Middle frontal gyrus (tissue), 1 donor: ENCODE data around the gene SESN3.
"Not testable (repeated sequence)": the region's sequence is repeated elsewhere in the genome, so short reads cannot be mapped to it uniquely, and the experiment has no call there.

Source experiments
- DNase-seq: peaks from one replicate; pipeline ENCODE4 v3.0.0-alpha.2; 2015; ENCODE audit warnings: low spot score; ENCODE audit errors: extremely low spot score

SESN3 gene

DNA sequence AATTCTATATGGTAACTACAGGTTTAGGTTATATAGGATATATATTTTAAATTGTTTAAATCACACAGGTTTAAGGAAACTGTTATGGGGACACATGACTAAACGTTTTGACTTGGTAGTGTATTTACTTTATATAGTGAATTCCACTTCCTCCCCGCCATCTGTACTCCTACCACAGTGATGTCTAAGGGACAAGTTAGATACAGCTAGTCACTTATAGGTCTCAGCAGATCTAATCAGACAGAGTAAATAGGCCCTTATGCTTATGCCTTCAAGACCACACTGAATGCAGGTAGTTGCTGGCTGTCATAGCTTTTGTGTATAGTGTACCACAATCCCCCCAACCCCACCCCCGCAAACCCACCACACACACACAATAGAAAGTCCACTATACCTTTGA is 8.2 kb downstream of the SESN3 start:
- DNase-seq: no peak

DNA sequence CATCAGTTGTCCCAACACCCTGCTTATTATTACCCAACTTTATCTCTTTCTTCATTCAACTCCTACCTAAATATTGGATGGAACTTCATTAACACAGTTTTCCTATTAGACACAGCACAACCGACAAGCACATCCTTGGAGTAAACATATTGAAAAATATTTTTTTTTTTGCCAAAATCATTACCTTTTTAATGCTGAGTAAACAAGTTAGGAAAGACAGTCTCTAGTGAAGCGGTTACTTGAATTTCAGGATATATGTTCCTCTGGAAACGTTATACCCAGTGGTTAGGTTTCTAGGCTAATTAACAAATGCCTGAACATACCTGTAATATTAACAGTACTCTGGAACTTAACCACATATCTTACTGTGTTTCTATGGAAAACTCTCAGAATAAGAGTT is 11.4 kb downstream of the SESN3 start:
- no peak for DNase-seq

DNA sequence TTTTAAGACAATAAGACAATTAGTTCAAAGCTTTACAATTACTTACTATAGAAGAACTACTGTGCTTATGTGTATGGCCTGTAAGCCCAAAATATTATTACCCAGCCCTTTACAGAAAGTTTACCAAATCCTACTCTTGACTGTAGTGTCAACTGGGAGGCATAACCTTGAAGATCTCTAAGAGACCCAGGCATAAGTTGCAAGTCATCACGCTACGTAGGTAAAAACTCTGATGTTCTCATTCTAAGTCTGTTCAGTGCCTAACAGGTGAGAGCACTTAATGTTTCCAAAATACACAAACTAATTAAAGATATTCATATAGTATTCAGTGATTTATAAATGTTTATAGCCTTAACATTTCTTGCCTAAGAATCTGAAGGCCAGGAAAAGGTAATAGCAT is 12.9 kb downstream of the SESN3 start:
- no peak for DNase-seq

DNA sequence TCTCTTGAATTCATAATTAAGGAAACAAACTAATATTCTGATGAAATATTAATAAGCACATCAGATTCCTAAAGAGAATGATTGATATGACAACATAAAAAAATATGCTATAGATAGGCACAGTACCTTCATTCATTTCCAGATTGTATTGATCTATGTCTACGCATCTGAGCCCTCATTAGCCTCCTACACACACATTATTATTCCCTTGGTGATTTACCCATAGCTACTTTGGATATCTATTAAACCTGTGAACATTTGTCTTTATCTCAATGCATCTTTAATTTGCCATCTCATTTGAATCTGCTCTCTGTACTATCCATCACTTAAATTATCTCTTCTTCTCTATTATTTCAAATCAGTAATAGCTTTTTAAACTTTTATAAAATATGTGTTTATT is 18.4 kb downstream of the SESN3 start:
- no peak for DNase-seq

DNA sequence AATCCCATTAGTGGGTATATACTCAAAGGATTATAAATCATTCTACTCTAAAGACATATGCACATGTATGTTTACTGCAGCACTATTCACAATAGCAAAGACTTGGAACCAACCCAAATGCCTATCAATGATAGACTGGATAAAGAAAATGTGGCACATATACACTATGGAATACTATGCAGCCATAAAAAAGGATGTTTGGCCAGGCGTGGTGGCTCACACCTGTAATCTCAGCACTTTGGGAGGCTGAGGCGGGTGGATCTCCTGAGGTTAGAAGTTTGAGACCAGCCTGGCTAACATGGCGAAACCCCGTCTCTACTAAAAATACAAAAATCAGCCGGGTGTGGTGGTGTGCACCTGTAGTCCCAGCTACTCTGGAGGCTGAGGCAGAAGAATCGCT is 21.5 kb downstream of the SESN3 start:
- DNase-seq: not testable (repeated sequence)

DNA sequence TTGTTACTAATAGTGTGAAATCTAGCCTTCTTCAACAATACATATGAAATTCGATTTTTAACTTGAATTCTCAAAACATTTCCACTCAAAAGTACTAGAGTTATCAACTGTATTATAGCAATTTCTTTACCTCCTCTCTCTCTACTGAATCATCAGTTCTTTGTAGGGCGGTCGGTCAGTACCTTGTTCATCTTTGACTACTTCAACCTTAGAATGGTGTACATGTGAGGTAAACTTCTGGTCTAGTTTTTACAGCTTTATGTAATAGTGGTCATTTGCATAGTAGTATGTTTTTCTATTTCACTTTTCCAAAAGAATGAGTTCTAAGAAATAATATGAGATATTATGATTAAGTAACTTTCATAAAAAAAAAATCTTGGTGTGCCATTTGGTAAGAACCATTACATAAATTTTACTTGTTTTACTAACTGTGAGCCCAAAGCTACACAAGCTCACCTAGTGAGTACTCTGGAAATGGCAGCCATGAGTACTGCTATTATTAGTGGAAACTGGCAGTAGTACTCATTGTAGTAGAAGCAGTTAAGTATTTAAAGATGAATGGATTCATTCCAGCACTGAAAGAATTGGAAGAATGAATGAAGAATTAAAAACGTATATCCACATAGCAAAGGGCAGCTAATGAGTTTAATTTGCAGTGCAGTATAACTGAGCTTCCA is 30.1 kb downstream of the SESN3 start:
- DNase-seq: no peak

DNA sequence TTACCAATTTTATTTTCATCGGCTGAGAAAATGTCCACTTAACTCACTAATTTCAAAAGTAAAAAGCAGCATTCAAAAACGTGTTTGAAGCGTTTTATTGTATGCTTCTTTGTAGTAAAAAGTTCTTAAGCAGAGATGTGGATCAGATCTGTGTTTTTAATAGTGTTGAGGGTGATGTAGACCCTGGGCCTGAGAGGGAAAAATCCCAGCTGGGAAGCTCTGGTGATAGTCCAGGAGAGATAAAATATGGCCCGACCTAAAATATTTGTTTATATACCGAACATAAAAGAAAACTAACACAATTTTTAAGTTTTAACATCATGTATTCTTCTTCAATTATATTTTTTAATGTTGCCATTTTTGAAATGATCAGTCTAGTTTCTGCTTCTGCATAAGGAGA is 35.2 kb downstream of the SESN3 start:
- DNase-seq: no peak

DNA sequence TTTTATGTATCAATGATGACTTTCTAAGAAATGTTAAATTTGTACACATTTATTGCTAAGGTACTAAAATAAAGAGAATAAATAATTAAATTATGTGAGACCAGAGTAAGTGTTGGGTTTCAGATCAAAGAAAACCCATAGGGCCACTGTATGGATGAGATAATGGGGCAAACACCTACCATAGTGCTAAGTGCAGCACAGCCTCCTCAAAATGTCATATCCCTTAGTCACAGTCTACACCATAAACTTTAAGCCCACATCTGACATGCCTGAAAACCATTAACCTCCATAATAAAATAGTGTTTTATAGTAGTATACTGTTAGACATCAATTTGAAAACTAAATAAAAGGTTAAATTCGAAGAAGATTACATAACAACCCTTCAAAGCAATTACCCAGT is 37.5 kb downstream of the SESN3 start:
- no peak for DNase-seq

DNA sequence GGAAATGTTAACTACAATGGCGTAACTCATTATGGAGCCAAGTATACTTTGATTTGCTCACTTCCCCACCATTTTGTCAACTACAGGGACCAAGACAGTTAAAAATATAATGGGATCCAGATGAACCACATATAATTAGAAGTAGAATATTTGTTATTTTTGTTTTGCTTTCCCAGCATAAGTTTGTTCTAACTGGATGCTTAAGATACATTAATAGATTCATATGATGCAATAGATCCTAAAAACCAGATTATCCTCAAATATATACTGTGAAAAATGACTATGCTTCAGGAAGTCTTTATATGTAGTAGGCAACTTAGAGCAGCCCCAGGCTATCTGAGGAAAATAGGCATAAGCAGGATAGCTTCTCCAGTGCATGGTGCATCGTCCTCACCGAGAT is 38.3 kb downstream of the SESN3 start:
- DNase-seq: no peak

DNA sequence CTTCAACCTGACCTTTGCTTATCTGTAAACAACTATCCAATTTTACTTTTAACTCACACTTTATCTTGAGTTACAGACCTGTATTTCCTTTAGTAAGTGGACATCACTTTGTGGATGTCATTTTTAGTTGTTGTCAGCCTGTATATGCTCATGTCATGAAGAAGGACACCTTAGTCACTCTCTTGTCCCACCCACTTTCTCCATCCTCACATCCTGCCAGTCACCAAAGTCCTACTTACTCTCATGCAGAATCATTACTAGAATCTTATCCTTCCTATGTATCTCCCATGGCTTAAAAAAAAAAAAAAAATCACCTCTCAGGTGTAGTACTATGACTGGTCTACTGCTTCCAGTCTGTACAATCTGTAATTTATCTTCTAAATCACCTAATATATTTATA is 43.3 kb downstream of the SESN3 start:
- DNase-seq: no peak

DNA sequence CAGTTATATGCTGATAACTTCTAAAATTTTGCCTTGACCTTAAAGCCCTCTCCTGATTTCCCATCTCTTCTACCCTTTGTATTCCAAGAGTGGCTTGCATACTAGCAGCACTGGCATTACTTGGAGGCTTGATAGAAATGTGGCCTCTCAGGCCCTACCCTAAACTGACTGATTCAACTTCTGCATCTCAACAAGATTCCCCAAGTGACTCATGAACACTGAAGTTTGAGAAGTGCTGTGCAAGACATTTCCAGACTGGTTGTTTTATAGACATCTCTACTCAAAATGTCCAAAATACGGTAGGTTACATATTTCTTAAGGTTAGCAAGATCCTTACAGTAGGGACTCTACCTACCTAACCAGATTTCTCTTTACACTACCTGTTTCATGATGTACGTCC is 48.6 kb downstream of the SESN3 start:
- no peak for DNase-seq

DNA sequence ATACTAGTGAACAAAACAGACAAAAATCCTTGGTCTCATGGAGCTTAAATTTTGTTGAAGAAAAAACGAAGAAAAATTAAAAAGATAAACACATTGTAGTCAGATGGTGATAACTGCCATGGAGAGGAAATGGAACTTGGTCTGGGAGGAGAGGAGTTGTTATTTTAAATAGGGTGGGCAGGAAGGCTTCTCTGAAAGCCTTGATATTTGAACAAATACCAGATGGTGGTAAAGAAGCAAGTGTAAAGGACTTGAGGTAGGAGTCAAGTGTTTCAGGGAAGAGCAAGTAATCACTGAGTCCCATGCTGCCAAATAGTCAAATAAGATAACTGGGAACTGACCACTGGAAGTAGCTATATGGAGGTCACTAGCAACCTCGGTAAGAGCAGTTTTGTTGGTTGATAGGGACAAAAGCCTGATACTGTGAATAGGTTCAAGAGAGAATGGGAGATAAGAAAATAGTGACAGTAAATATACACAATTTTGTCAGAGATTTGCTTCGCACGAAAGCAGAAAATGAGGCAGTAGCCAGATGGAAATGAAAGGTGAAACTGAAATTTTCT is 55.1 kb downstream of the SESN3 start:
- DNase-seq: no peak

DNA sequence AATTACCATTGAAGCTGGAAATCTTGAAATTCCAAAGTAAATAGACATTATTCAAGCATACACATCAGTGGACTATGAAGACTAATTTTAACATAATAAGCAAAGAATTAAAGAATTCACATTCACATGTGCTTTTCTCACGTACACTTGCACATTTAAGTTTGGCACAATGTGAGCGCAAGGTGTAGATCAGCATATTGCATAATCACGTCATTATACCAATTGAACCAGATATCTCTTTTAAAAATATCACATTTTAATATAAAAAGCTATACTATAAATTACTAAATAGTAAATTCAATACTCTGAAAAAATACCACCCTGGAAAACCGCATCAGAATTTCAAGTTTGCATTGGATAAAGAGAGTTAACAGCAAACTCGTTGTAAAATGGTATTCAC is 60.7 kb downstream of the SESN3 start:
- no peak for DNase-seq

DNA sequence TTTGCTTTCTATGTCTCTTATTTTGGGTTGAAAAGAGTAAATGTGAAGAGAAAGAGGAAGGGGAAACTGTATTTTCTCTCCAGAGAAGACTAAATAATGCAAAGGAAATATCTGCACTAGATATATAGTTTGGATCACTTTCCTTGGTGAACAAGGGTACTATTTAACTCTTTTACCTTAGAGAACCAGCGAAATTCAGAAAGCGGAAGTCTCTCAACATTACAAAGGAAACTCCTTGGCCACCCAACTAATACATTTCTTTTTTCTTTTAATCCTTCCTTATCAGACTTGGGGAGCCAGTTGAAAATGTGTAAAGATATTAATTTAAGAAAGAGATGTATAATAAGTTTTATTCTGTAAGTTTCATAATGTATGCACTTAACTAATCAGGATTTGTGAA is 64.2 kb downstream of the SESN3 start:
- no peak for DNase-seq

DNA sequence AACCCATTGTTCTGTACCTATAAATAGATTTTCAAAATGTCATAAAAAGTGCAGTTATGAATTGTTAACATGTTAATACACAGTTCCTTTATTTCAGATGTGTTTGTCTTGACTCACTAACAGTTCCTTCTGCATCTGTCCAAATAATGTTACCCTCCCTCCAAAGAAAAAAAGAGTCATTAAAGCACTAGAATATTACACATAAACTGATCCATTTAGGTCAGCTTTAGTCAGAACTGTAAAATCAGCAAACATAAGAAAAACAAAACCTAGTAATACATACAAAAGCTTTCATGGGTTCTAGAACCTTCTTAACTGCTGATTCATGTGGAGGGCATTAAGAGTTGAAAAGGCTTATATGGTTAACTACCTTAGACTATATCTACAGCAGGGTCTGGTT is 65.4 kb downstream of the SESN3 start:
- no peak for DNase-seq

DNA sequence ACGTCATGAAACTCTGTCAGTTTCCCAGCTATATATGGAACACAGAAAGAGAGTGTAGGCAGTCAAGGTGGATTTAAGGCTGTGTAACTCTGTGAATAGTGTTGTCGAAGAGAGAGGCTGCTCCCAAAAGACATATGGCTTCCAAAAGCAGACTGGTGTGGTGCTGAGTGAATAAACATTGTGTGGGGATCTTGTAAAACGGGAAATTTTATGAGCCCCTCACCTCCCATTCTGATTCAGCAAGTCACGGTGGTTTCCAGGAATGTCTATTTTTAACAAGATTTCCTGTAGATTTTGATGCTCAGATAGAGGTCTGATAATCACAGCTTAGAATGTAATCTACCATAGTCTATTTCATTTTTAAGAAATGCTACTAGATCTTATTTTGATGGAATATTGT is 67.9 kb downstream of the SESN3 start:
- no peak for DNase-seq

DNA sequence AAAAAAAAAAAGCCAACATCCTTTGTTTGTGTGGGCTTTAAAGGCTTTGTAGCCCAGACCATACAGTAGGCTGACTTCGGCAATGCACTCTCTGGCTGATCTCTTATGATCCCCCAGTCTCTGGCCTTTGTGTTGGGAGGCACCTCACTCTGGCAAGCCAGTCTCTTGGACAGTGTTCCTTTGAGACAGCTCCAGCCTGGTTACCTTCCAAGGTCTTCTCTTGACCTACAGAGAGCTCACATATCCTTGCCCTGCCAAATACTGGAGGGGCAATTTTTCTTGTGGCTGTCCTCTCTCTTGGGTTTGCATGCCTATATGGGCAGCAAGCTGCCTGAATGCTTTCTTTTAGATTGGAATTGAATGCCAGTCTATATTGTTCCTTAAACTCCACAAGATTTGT is 69.8 kb downstream of the SESN3 start:
- DNase-seq: no peak

DNA sequence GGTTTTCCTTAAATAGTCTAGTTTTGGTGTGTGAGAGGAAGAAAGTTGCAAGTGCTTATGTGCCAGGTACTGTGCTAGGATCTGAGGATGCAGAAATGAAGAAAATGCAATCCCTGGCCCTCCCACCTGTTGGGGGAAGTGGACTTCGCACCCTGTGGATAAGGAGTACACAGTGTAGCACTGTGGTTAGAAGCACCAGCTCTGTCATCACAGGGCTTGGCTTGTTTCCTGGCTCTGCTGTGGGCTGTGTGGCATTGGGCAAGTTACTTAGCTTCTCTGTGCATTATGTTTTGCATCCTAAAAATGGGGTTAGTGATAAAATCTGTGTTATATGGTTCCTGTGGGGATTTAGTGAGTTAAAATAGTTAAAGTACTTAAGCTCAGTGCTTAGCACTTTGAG is 73.2 kb downstream of the SESN3 start:
- DNase-seq: no peak

DNA sequence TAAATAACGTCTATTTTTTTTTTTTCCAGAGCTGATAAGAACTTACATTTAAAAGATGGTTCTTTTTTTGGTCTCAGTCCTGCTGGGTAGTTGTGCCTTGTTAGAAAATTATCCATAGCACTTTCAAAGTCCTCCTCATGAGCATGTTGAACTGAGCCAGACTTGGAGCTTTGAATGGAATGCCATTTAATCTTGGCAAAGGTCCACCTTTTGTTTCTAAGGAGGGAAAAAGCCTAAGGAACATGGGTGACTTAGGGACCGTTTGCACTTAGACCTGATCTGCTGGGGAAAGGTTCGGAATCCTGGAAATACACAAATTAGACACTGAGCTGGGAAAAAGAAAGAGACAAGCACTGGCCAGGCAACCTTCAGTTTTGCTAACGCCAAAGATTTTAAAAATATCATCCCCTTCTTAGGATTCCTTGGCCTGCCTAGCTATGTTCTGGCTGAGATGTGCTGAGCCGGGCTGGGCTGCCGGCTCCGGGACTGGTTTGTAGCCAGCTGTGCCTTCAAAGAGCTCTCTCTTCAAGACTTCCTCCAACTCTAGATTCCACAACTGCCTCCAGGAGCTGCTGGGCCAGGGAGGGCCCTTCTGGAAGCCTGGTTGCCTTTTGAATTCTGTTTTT is 74.0 kb downstream of the SESN3 start:
- DNase-seq: no peak

DNA sequence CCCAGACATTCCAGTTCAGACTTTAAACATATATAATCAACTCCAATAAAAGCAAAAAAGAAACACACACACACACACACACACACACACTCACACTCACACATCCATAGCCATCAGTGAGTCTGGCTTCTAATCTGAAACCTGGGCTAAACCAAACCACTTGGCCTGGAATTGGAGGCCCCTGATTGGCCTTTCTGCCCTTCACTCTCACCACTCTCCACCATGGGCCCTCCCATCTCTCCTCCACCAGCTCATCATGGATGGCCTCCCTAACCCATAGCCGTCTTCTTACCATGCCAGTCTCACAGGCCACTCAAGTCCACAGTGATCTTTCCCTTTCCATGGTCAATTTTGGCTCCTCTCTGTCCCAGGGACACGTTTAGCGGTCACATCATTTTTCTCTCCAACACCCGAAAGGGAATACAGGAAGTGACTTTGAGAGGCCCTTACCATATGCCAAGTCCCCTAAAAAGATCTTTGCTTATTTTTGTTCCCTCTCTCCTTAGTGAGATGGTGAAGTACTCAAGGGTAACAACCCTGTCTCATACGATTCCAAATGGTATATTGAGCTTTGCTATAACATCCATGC is 74.8 kb downstream of the SESN3 start:
- no peak for DNase-seq

DNA sequence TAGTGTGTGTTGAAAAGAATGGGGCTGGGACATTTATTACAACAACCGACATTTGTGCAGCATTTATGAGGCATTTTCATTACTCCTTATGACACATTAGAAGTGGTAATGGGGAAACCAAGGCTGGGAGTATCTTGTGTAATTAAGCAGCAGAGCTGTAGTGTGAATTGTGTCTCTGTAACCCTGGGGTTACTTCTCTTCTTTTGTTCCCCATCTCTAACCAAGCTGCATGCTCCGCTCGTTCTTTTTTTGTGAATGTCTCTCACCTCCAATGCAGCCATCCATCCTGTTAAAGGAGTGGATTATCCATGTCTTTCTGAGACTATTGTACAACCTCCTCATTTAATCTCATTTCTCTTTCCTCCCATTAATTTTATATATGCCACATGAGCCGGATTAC is 75.6 kb downstream of the SESN3 start:
- no peak for DNase-seq

DNA sequence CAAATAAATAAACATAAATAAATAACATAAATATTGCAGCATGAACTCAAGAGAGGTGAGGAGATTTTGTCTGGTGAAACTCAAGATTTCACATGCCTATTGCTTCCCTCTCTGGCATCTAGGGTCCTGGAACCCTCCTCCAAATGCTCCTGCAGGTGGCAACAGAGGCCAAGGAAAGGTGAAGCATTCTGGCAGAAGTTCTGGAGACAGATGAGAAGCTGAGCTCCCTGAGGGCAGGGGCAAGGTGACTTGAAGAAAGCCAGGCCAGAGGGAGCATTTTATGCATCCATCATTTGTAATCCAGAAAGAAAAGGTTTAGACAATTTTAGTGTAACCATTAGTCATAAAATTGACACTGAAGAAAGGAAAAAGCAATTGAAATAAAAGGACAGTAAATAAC is 76.5 kb downstream of the SESN3 start:
- no peak for DNase-seq

DNA sequence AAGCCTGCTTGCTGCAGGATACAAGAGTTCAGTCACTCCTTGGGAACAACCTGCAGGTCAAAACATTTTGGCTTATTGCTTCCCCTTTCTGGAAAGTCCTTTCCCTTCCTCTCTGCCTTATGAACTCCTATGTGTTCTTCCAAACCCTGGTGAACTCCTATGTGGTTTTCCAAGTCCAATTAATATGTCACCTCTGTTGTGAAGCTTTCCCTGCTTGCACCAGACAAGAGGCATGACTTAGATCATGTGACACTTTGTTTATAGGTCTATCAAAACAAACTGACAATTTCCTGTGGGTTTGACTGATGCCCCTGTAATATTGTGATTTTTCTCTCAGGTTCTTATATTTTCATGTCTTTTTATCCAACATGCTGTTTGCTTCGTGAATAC is 77.2 kb downstream of the SESN3 start:
- DNase-seq: no peak
